ENCODE measurements around the gene PTPDC1. TPM values are rescaled to one million over a fixed set of nuclear protein-coding genes. Genes with fewer than 3 reads are reported as not detected.

Gene PTPDC1
- total and polyA plus RNA-seq, 4 donors: 0.45 to 5.1 (median 1.1) TPM

GRCh38 chr9:94156348-94157049, 72.2 kb downstream of the PTPDC1 start:
- no peak for DNase-seq (ENCODE audit: low spot score)
- no peak overlapping the region for H3K27ac ChIP-seq (ENCODE audit: low read depth in 1 of 2, low read length in 2 of 2)

GRCh38 chr9:94157050-94157801, 73.0 kb downstream of the PTPDC1 start:
- TF ChIP-seq SP1 (IDR thresholded peaks at IDR 0.05) (no peak), ZBTB33 (IDR thresholded peaks at IDR 0.05) (no peak), GABPA (IDR thresholded peaks at IDR 0.05 in 1 of 2, conservative IDR thresholded peaks at IDR 0.05 in 1 of 2) (no peak), JUND (IDR thresholded peaks at IDR 0.05) (no peak), YY1 (IDR thresholded peaks at IDR 0.05) (no peak), EGR1 (IDR thresholded peaks at IDR 0.05; ENCODE audit: low read depth in 2 of 2) (no peak), FOXA2 (IDR thresholded peaks at IDR 0.05) (no peak), RXRA (IDR thresholded peaks at IDR 0.05) (no peak), HNF4A (conservative IDR thresholded peaks at IDR 0.05) (no peak), FOXA1 (IDR thresholded peaks at IDR 0.05) (no peak), NR2F2 (IDR thresholded peaks at IDR 0.05) (no peak), RAD21 (IDR thresholded peaks at IDR 0.05) (no peak), TAF1 (conservative IDR thresholded peaks at IDR 0.05) (no peak)
- H3K9ac ChIP-seq (ENCODE audit: low read depth in 1 of 2, low read length in 2 of 2): no peak overlapping the region
- 54% methylated on average over 10 of the region's 10 CpGs for WGBS
- H3K4me1 ChIP-seq (ENCODE audit: control insufficient read depth in 4 of 4, insufficient read depth in 4 of 4, low read length in 3 of 4): peaks cover 0 to 8% (median 0%) of the 10 kb centered on the region in 4 donors
- peak; percentile 47 for DNase-seq (ENCODE audit: low spot score)
- H3K36me3 ChIP-seq (ENCODE audit: control insufficient read depth in 4 of 4, insufficient read depth in 3 of 4, low read depth in 1 of 4, low read length in 3 of 4): no peaks in the 10 kb centered on the region
- H3K27ac ChIP-seq (ENCODE audit: low read depth in 1 of 2, low read length in 2 of 2): no peak overlapping the region
- no peaks in the 10 kb centered on the region for H3K27me3 ChIP-seq (ENCODE audit: control insufficient read depth in 4 of 4, insufficient read depth in 4 of 4, low read length in 3 of 4)
- H3K9me3 ChIP-seq (ENCODE audit: control insufficient read depth in 4 of 4, low read length in 3 of 4): no peaks in the 10 kb centered on the region
- no peak overlapping the region for H3K4me3 ChIP-seq (ENCODE audit: low read depth in 1 of 3, low read length in 3 of 3)

More at GRCh38 chr9:94156348-94157049, 72.2 kb downstream of the PTPDC1 start:
- WGBS: 88% methylated on average over 11 of the region's 11 CpGs
- Histone ChIP-seq H3K9me3 (ENCODE audit: control insufficient read depth in 4 of 4, low read length in 3 of 4) (no peaks in the 10 kb centered on the region), H3K27me3 (ENCODE audit: control insufficient read depth in 4 of 4, insufficient read depth in 4 of 4, low read length in 3 of 4) (no peaks in the 10 kb centered on the region), H3K4me3 (ENCODE audit: low read depth in 1 of 3, low read length in 3 of 3) (no peak overlapping the region), H3K9ac (ENCODE audit: low read depth in 1 of 2, low read length in 2 of 2) (no peak overlapping the region), H3K4me1 (ENCODE audit: control insufficient read depth in 4 of 4, insufficient read depth in 4 of 4, low read length in 3 of 4) (peaks cover 0 to 8% (median 0%) of the 10 kb centered on the region in 4 donors), H3K36me3 (ENCODE audit: control insufficient read depth in 4 of 4, insufficient read depth in 3 of 4, low read depth in 1 of 4, low read length in 3 of 4) (no peaks in the 10 kb centered on the region)
- TF ChIP-seq YY1 (IDR thresholded peaks at IDR 0.05) (no peak), NR2F2 (IDR thresholded peaks at IDR 0.05) (no peak), SP1 (IDR thresholded peaks at IDR 0.05) (no peak), GABPA (IDR thresholded peaks at IDR 0.05 in 1 of 2, conservative IDR thresholded peaks at IDR 0.05 in 1 of 2) (no peak), RAD21 (IDR thresholded peaks at IDR 0.05) (no peak), EGR1 (IDR thresholded peaks at IDR 0.05; ENCODE audit: low read depth in 2 of 2) (no peak), ZBTB33 (IDR thresholded peaks at IDR 0.05) (no peak)
- TF ChIP-seq, protein P1, sequence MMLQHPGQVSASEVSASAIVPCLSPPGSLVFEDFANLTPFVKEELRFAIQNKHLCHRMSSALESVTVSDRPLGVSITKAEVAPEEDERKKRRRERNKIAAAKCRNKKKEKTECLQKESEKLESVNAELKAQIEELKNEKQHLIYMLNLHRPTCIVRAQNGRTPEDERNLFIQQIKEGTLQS (IDR thresholded peaks at IDR 0.05): no peak
- TF ChIP-seq, protein P2, sequence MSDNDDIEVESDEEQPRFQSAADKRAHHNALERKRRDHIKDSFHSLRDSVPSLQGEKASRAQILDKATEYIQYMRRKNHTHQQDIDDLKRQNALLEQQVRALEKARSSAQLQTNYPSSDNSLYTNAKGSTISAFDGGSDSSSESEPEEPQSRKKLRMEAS (IDR thresholded peaks at IDR 0.05): no peak

Other genes starting within 250 kb of the PTPDC1 start
- gene BARX1, start 129.1 kb upstream of the PTPDC1 start, total RNA-seq: not detected
- not detected for gene BARX1, start 129.1 kb upstream of the PTPDC1 start, polyA plus RNA-seq
- 1 to 10 TPM; 1.9 to 4.6 TPM for gene ZNF169, start 174.8 kb downstream of the PTPDC1 start, total RNA-seq
- under 1 TPM; 0.75 to 0.99 TPM for gene ZNF169, start 174.8 kb downstream of the PTPDC1 start, polyA plus RNA-seq
- gene NUTM2F, start 244.2 kb downstream of the PTPDC1 start, total RNA-seq: under 1 TPM in 1 of 2 donors, not detected in 1; under 0.01 TPM
- gene NUTM2F, start 244.2 kb downstream of the PTPDC1 start, polyA plus RNA-seq: under 1 TPM in 1 of 2 donors, not detected in 1; 0.01 TPM